Measurements from ENCODE around the gene KRT6C.
"Not testable (repeated sequence)": the region's sequence is repeated elsewhere in the genome, so short reads cannot be mapped to it uniquely, and the experiment has no call there.

Gene KRT6C

GRCh38 chr12:52455821-52456220 is 17.8 kb downstream of the KRT6C start:
- DNase-seq (ENCODE audit: low read depth in 2 of 2), result no peak

- no peak for DNase-seq (ENCODE audit: low read depth in 2 of 2)
Measured at GRCh38 chr12:52454411-52455201, 19.0 kb downstream of the KRT6C start.

- DNase-seq (ENCODE audit: low read depth in 2 of 2), result no peak
Measured at GRCh38 chr12:52452101-52452500, 21.5 kb downstream of the KRT6C start, which contains the start of gene KRT6B. KRT6B (minus strand) TSS chr12:52452146; CDS start chr12:52452078, 68 bp downstream.

GRCh38 chr12:52448228-52448627 is 25.4 kb downstream of the KRT6C start:
- no peak for DNase-seq (ENCODE audit: low read depth in 2 of 2)

- DNase-seq (ENCODE audit: low read depth in 2 of 2), result not testable (repeated sequence)
Measured at GRCh38 chr12:52447196-52447595, 26.4 kb downstream of the KRT6C start.

GRCh38 chr12:52446367-52447045 is 27.1 kb downstream of the KRT6C start:
- DNase-seq (ENCODE audit: low read depth in 2 of 2), result no peak

- no peak for DNase-seq (ENCODE audit: low read depth in 2 of 2)
Measured at GRCh38 chr12:52445876-52446275, 27.7 kb downstream of the KRT6C start.

GRCh38 chr12:52444647-52445595 is 28.7 kb downstream of the KRT6C start:
- no peak for DNase-seq (ENCODE audit: low read depth in 2 of 2)

GRCh38 chr12:52443966-52444365 is 29.6 kb downstream of the KRT6C start:
- DNase-seq (ENCODE audit: low read depth in 2 of 2), result no peak

GRCh38 chr12:52442600-52443061 is 31.0 kb downstream of the KRT6C start:
- DNase-seq (ENCODE audit: low read depth in 2 of 2), result no peak

GRCh38 chr12:52441320-52441911 is 32.2 kb downstream of the KRT6C start:
- no peak for DNase-seq (ENCODE audit: low read depth in 2 of 2)

- DNase-seq (ENCODE audit: low read depth in 2 of 2), result no peak
Measured at GRCh38 chr12:52440821-52441319, 32.7 kb downstream of the KRT6C start.

GRCh38 chr12:52439845-52440244 is 33.8 kb downstream of the KRT6C start:
- no peak for DNase-seq (ENCODE audit: low read depth in 2 of 2)

GRCh38 chr12:52439420-52439819 is 34.2 kb downstream of the KRT6C start:
- DNase-seq (ENCODE audit: low read depth in 2 of 2), result no peak

- no peak for DNase-seq (ENCODE audit: low read depth in 2 of 2)
Measured at GRCh38 chr12:52438305-52439301, 35.0 kb downstream of the KRT6C start.

- no peak for DNase-seq (ENCODE audit: low read depth in 2 of 2)
Measured at GRCh38 chr12:52437508-52437907, 36.1 kb downstream of the KRT6C start.

GRCh38 chr12:52436828-52437474 is 36.7 kb downstream of the KRT6C start:
- no peak for DNase-seq (ENCODE audit: low read depth in 2 of 2)

- no peak for DNase-seq (ENCODE audit: low read depth in 2 of 2)
Measured at GRCh38 chr12:52436000-52436827, 37.4 kb downstream of the KRT6C start.

GRCh38 chr12:52435659-52435999 is 38.0 kb downstream of the KRT6C start:
- no peak for DNase-seq (ENCODE audit: low read depth in 2 of 2)

Measured in stimulated activated CD8-positive, alpha-beta memory T cell treated with anti-CD3 and anti-CD28 coated beads, Interleukin-15, amount 100 ng/mL, for 4 hours (primary cell).